IMR-90 (cell line): ENCODE data around the gene LRRTM3. TPM values are rescaled to one million over a fixed set of nuclear protein-coding genes. Genes with fewer than 3 reads are reported as not detected.
A peak's percentile ranks its signal among the peaks of the same experiment; 100 is the strongest.

ENCODE experiments used
- ATAC-seq: fragments of 200-7000 bp; cut with Tn5 transposase; 2 replicates; pipeline ENCODE4 v1.9.1; 2020; ENCODE audit warnings: low read depth, mild to moderate bottlenecking, moderate library complexity
- BruUV-seq: library from RNA; stranded (reverse); fragments of 400-500 nt; replicated peaks from 2 replicates; lab custom pipeline; 2021; lab: Mats Ljungman, UMichigan
- CTCF ChIA-PET: fragments of 300-600 bp; formaldehyde crosslinking; extraction: SDS; loops from one replicate; lab custom pipeline; 2021; ENCODE audit warnings: antibody characterized with exemption; lab: Yijun Ruan, JAX
- POLR2A ChIA-PET: fragments of 300-600 bp; sonication (Branson Sonifier 250); formaldehyde crosslinking; loops from one replicate; lab custom pipeline; 2022; ENCODE audit warnings: antibody characterized with exemption; ENCODE audit not compliant: unreplicated experiment; lab: Charles Lee
- DNase-seq: peaks from one replicate; pipeline ENCODE4 v3.0.0; 2013
- H2AFZ ChIP-seq: replicated peaks from 2 replicates; pipeline ENCODE3; 2013; ENCODE audit warnings: low read length, mild to moderate bottlenecking; ENCODE audit not compliant: poor library complexity
- H2AK5ac ChIP-seq: 2 replicates; pipeline ENCODE4 v1.6.1; 2013; ENCODE audit warnings: low read depth, low read length, inconsistent platforms
- H2AK9ac ChIP-seq: replicated peaks from 2 replicates; pipeline ENCODE3; 2013; ENCODE audit warnings: mild to moderate bottlenecking, low read depth, low read length, moderate library complexity; ENCODE audit not compliant: poor library complexity
- H2BK120ac ChIP-seq: 2 replicates; pipeline ENCODE4 v1.6.1; 2013; ENCODE audit warnings: low read depth, low read length, inconsistent platforms
- H2BK15ac ChIP-seq: 3 replicates; pipeline ENCODE4 v1.6.1; 2013; ENCODE audit warnings: low read depth, low read length, inconsistent platforms
- H2BK20ac ChIP-seq: 2 replicates; pipeline ENCODE4 v1.6.1; 2013; ENCODE audit warnings: low read depth, mild to moderate bottlenecking, inconsistent platforms, low read length, moderate library complexity
- H2BK5ac ChIP-seq: 2 replicates; pipeline ENCODE4 v1.6.1; 2013; ENCODE audit warnings: mild to moderate bottlenecking, low read depth, low read length, inconsistent platforms; ENCODE audit not compliant: poor library complexity, severe bottlenecking
- H3K14ac ChIP-seq: replicated peaks from 2 replicates; pipeline ENCODE4 v1.6.1; 2013; ENCODE audit warnings: low read depth, low read length, inconsistent platforms
- H3K18ac ChIP-seq: 2 replicates; pipeline ENCODE4 v1.6.1; 2013; ENCODE audit warnings: low read depth, low read length, control low read depth
- H3K23ac ChIP-seq: 2 replicates; pipeline ENCODE4 v1.6.1; 2013; ENCODE audit warnings: low read depth, low read length, inconsistent platforms
- H3K27ac ChIP-seq: 2 replicates; pipeline ENCODE4 v1.5.1; 2013; ENCODE audit warnings: mild to moderate bottlenecking, control low read depth, low read length; ENCODE audit not compliant: insufficient read depth
- H3K27me3 ChIP-seq: 2 replicates; pipeline ENCODE4 v1.6.1; 2013; ENCODE audit warnings: low read length; ENCODE audit not compliant: control insufficient read depth, insufficient read depth
- H3K36me3 ChIP-seq: 2 replicates; pipeline ENCODE4 v1.6.1; 2013; ENCODE audit warnings: low read length, mixed read lengths; ENCODE audit not compliant: control insufficient read depth, insufficient read depth
- H3K4ac ChIP-seq: 2 replicates; pipeline ENCODE4 v1.6.1; 2013; ENCODE audit warnings: low read depth, low read length, inconsistent platforms
- H3K4me1 ChIP-seq: 2 replicates; pipeline ENCODE4 v1.6.1; 2013; ENCODE audit warnings: low read length, mixed read lengths; ENCODE audit not compliant: control insufficient read depth, insufficient read depth
- H3K4me2 ChIP-seq: 2 replicates; pipeline ENCODE4 v1.6.1; 2013; ENCODE audit warnings: low read depth, mild to moderate bottlenecking, control low read depth, low read length, moderate library complexity
- H3K4me3 ChIP-seq: 2 replicates; pipeline ENCODE4 v1.5.1; 2013; ENCODE audit warnings: low read depth, mild to moderate bottlenecking, control low read depth, low read length, moderate library complexity; ENCODE audit not compliant: insufficient read depth
- H3K56ac ChIP-seq: 2 replicates; pipeline ENCODE4 v1.6.1; 2013; ENCODE audit warnings: low read length, inconsistent platforms; ENCODE audit not compliant: insufficient read depth; ENCODE audit errors: extremely low read depth
- H3K79me1 ChIP-seq, 2 experiments: 2 replicates each; pipeline ENCODE4 v1.6.1; 2013; ENCODE audit warnings: low read length in 2 of 2, inconsistent platforms in 1 of 2, low read depth in 1 of 2
- H3K9ac ChIP-seq: 2 replicates; pipeline ENCODE4 v1.6.1; 2013; ENCODE audit warnings: low read depth, low read length, control low read depth
- H3K9me1 ChIP-seq: 2 replicates; pipeline ENCODE4 v1.6.1; 2013; ENCODE audit warnings: low read length, inconsistent platforms; ENCODE audit not compliant: insufficient read depth
- H3K9me3 ChIP-seq: 2 replicates; pipeline ENCODE4 v1.6.1; 2013; ENCODE audit warnings: low read length; ENCODE audit not compliant: control insufficient read depth, insufficient read depth
- H4K20me1 ChIP-seq: 2 replicates; pipeline ENCODE4 v1.6.1; 2013; ENCODE audit warnings: low read length, inconsistent platforms; ENCODE audit not compliant: insufficient read depth
- H4K5ac ChIP-seq: 2 replicates; pipeline ENCODE4 v1.6.1; 2013; ENCODE audit warnings: mild to moderate bottlenecking, low read depth, low read length, control low read depth
- H4K8ac ChIP-seq, 2 experiments: 2 replicates each; pipeline ENCODE4 v1.6.1; 2013; ENCODE audit warnings: low read depth in 2 of 2, low read length in 2 of 2, control low read depth in 1 of 2, inconsistent platforms in 1 of 2
- H4K91ac ChIP-seq: 2 replicates; pipeline ENCODE4 v1.6.1; 2013; ENCODE audit warnings: low read depth, low read length, inconsistent platforms; ENCODE audit not compliant: insufficient read depth
- BHLHE40 ChIP-seq: fragments of 150-350 bp; IDR thresholded peaks from 2 replicates; pipeline ENCODE4 v1.6.1; 2016; ENCODE audit warnings: mild to moderate bottlenecking, low read depth, low read length
- CEBPB ChIP-seq: IDR thresholded peaks from 2 replicates; pipeline ENCODE4 v1.6.1; 2012; ENCODE audit warnings: low read depth, low read length, improper control_type of control experiment
- CHD1 ChIP-seq: IDR thresholded peaks from 2 replicates; pipeline ENCODE4 v1.6.1; 2012; ENCODE audit warnings: low read depth, low read length, improper control_type of control experiment
- CTCF ChIP-seq: conservative IDR thresholded peaks from 2 replicates; pipeline ENCODE4 v1.5.1; 2012; ENCODE audit warnings: mild to moderate bottlenecking, low read depth, low read length, improper control_type of control experiment
- ELK1 ChIP-seq: fragments of 150-350 bp; IDR thresholded peaks from 2 replicates; pipeline ENCODE4 v1.6.1; 2016; ENCODE audit warnings: low read depth, mild to moderate bottlenecking, low read length, moderate library complexity, borderline replicate concordance
- FOS ChIP-seq: fragments of 150-350 bp; IDR thresholded peaks from 2 replicates; pipeline ENCODE4 v1.6.1; 2016; ENCODE audit warnings: low read depth, low read length
- MAFK ChIP-seq: IDR thresholded peaks from 2 replicates; pipeline ENCODE4 v1.6.1; 2012; ENCODE audit warnings: low read depth, low read length, improper control_type of control experiment
- MAZ ChIP-seq: IDR thresholded peaks from 2 replicates; pipeline ENCODE4 v1.6.1; 2012; ENCODE audit warnings: low read depth, mild to moderate bottlenecking, low read length, improper control_type of control experiment, moderate library complexity, borderline replicate concordance
- MXI1 ChIP-seq: IDR thresholded peaks from 2 replicates; pipeline ENCODE4 v1.6.1; 2012; ENCODE audit warnings: low read depth, mild to moderate bottlenecking, low read length, moderate library complexity, borderline replicate concordance
- NFE2L2 ChIP-seq: fragments of 150-350 bp; IDR thresholded peaks from 2 replicates; pipeline ENCODE4 v1.6.1; 2016; ENCODE audit warnings: low read depth, mild to moderate bottlenecking, low read length
- POLR2A ChIP-seq: IDR thresholded peaks from 2 replicates; pipeline ENCODE4 v1.6.1; 2012; ENCODE audit warnings: mild to moderate bottlenecking, low read depth, low read length
- RAD21 ChIP-seq: IDR thresholded peaks from 2 replicates; pipeline ENCODE4 v1.6.1; 2012; ENCODE audit warnings: low read length, improper control_type of control experiment
- RCOR1 ChIP-seq: IDR thresholded peaks from 2 replicates; pipeline ENCODE4 v1.6.1; 2012; ENCODE audit warnings: mild to moderate bottlenecking, low read length, improper control_type of control experiment; ENCODE audit not compliant: insufficient replicate concordance
- RFX5 ChIP-seq: IDR thresholded peaks from 2 replicates; pipeline ENCODE4 v1.8.0; 2012; ENCODE audit warnings: low read depth, mild to moderate bottlenecking, low read length, moderate library complexity
- USF2 ChIP-seq: fragments of 150-350 bp; IDR thresholded peaks from 2 replicates; pipeline ENCODE4 v1.6.1; 2017; ENCODE audit warnings: mild to moderate bottlenecking, antibody characterized with exemption, low read length, low read depth
- WGBS, 2 experiments: methylation state at CpG; one replicate each; pipeline versions ENCODE4 v1.1.5 to v1.1.7; 2013; ENCODE audit warnings: missing lambda C conversion rate in 2 of 2; ENCODE audit not compliant: insufficient read length in 1 of 2; ENCODE audit errors: extremely low coverage in 2 of 2; 5-methylcytosine and 5-hydroxymethylcytosine counted together
- dilution Hi-C: fragments of 300-500 bp; cut with HindIII; formaldehyde crosslinking; loops from one replicate; pipeline ENCODE4 v1.14.3; 2018; ENCODE audit warnings: low sequenced_read_pairs; ENCODE audit not compliant: unreplicated experiment
- in situ Hi-C: fragments of 300-500 bp; cut with MboI; formaldehyde crosslinking; loops from 3 replicates; pipeline ENCODE4 v1.14.3; 2019; ENCODE audit warnings: low sequenced_read_pairs, inconsistent platforms, mixed read lengths
- intact Hi-C: fragments of 100-400 bp; cut with micrococcal nuclease; formaldehyde crosslinking; loops from 2 replicates; pipeline ENCODE4 v1.10.0; 2022
- polyA plus RNA-seq, 3 experiments: library from polyadenylated mRNA; depleted of rRNA; stranded (reverse); fragments of >200 nt; gene quantifications; 2 replicates each; pipeline ENCODE4 v1.2.3, GENCODE V29; 2012; ENCODE audit warnings: low replicate concordance in 1 of 3
- total RNA-seq: library from RNA; depleted of rRNA; stranded (reverse); fragments of >200 nt; gene quantifications from 2 replicates; pipeline ENCODE4 v1.2.3, GENCODE V29; 2012

Gene LRRTM3
- total and polyA plus RNA-seq, 2 of the 4 experiments (the other 2 are of a cell fraction): under 0.01 TPM; not detected in 1

DNA sequence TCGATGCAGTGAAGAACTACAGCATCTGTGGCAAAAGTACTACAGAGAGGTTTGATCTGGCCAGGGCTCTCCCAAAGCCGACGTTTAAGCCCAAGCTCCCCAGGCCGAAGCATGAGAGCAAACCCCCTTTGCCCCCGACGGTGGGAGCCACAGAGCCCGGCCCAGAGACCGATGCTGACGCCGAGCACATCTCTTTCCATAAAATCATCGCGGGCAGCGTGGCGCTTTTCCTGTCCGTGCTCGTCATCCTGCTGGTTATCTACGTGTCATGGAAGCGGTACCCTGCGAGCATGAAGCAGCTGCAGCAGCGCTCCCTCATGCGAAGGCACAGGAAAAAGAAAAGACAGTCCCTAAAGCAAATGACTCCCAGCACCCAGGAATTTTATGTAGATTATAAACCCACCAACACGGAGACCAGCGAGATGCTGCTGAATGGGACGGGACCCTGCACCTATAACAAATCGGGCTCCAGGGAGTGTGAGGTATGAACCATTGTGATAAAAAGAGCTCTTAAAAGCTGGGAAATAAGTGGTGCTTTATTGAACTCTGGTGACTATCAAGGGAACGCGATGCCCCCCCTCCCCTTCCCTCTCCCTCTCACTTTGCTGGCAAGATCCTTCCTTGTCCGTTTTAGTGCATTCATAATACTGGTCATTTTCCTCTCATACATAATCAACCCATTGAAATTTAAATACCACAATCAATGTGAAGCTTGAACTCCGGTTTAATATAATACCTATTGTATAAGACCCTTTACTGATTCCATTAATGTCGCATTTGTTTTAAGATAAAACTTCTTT lies 2.3 kb downstream of the LRRTM3 start:
- dilution Hi-C loops (no loop called here), in situ Hi-C loops (loop anchor here (25.0 kb wide), 1 partner anchor 584 kb away; no protein-coding TSS in a partner anchor), intact Hi-C loops (no loop called here)
- no peaks in the 10 kb centered on the region for H3K36me3 ChIP-seq
- H4K91ac ChIP-seq: no peak overlapping the region
- no peaks in the 10 kb centered on the region for H3K9me1 ChIP-seq
- ChIA-PET CTCF (no interaction called here), POLR2A (no interaction called here)
- no peak overlapping the region for H4K8ac ChIP-seq
- H4K5ac ChIP-seq: no peak overlapping the region
- H3K18ac ChIP-seq: no peak overlapping the region
- BruUV-seq: no TSS peak
- no peak overlapping the region; the same call in 1 of the 2 replicates for H3K4me2 ChIP-seq
- no peak overlapping the region for H2BK20ac ChIP-seq
- H3K4me3 ChIP-seq: no peak overlapping the region
- no peaks in the 10 kb centered on the region for H4K20me1 ChIP-seq
- no peak overlapping the region for H2AFZ ChIP-seq
- H3K79me1 ChIP-seq: no peaks in the 10 kb centered on the region
- no peak overlapping the region for H2BK5ac ChIP-seq
- peaks cover 14% of the 10 kb centered on the region for H3K27me3 ChIP-seq
- H3K4me1 ChIP-seq: no peaks in the 10 kb centered on the region
- WGBS, 2 experiments: 5% methylated on average over 12 of the region's 30 CpGs; no CpG with 5 or more reads in 1 of the 2 experiments
- ATAC-seq (no peak; the same call in 1 of the 2 replicates), DNase-seq (peak; percentile 12)
- H3K56ac ChIP-seq: no peak overlapping the region
- H3K27ac ChIP-seq: no peak overlapping the region
- H3K14ac ChIP-seq: no peak overlapping the region
- H2BK15ac ChIP-seq: no peak overlapping the region
- H2BK120ac ChIP-seq: no peak overlapping the region
- no peak overlapping the region for H3K9ac ChIP-seq
- H2AK9ac ChIP-seq: no peak overlapping the region
- H3K9me3 ChIP-seq: no peaks in the 10 kb centered on the region
- H3K4ac ChIP-seq: no peak overlapping the region
- no peak overlapping the region for H2AK5ac ChIP-seq
- no peak overlapping the region for H3K23ac ChIP-seq
- no peak for TF ChIP-seq FOS
- TF ChIP-seq CEBPB: no peak
- no peak for TF ChIP-seq BHLHE40
- no peak for TF ChIP-seq POLR2A
- TF ChIP-seq USF2: no peak
- no peak for TF ChIP-seq RFX5
- TF ChIP-seq RCOR1: no peak
- TF ChIP-seq MXI1: no peak
- no peak for TF ChIP-seq NFE2L2
- no peak for TF ChIP-seq CHD1
- TF ChIP-seq CTCF: no peak
- no peak for TF ChIP-seq RAD21
- no peak for TF ChIP-seq ELK1
- TF ChIP-seq MAZ: no peak
- TF ChIP-seq MAFK: no peak
